ENCODE results near the gene CCDC3.

GRCh38 chr10:13016426-13016825 lies 14.9 kb upstream of the CCDC3 start:
- TF ChIP-seq CTCF (IDR thresholded peaks at IDR 0.05; ENCODE audit: low read depth, low read length), result no peak
- no peak for TF ChIP-seq POLR2A (IDR thresholded peaks at IDR 0.05; ENCODE audit: extremely low read depth, insufficient read length)
- TF ChIP-seq MYC (IDR thresholded peaks at IDR 0.05; ENCODE audit: low read depth, low read length), result no peak
- no peak for TF ChIP-seq MAX (IDR thresholded peaks at IDR 0.05; ENCODE audit: low read depth, low read length)

Measured in NB4 (cell line).